WTC11 (cell line): ENCODE results near the gene CRISP1. TPM values are rescaled to one million over a fixed set of nuclear protein-coding genes. Genes with fewer than 3 reads are reported as not detected.

Experiments used
- ATAC-seq: fragments of 200-7000 bp; cut with Tn5 transposase; 2 replicates; pipeline ENCODE4 v1.10.0; 2021; ENCODE audit warnings: mild to moderate bottlenecking, moderate library complexity
- CTCF ChIA-PET: fragments of 300-600 bp; sonication (Branson Sonifier 250); formaldehyde crosslinking; loops from one replicate; lab custom pipeline; 2021; ENCODE audit warnings: antibody characterized with exemption; lab: Charles Lee
- POLR2A ChIA-PET: fragments of 350-600 bp; sonication (Branson Sonifier 250); formaldehyde crosslinking; loops from one replicate; lab custom pipeline; 2021; ENCODE audit warnings: antibody characterized with exemption; lab: Charles Lee
- DNase-seq: peaks from one replicate; pipeline ENCODE4 v3.0.0; 2021; ENCODE audit warnings: low spot score
- H3K27ac Mint-ChIP-seq: 2 replicates; pipeline ENCODE4 v1.8.0; 2021; ENCODE audit warnings: mixed read lengths
- H3K27me3 Mint-ChIP-seq: 2 replicates; pipeline ENCODE4 v1.8.0; 2021; ENCODE audit warnings: low read depth, mild to moderate bottlenecking, moderate library complexity, mixed read lengths
- H3K36me3 Mint-ChIP-seq: 2 replicates; pipeline ENCODE4 v1.8.0; 2021; ENCODE audit warnings: mixed read lengths
- H3K4me1 Mint-ChIP-seq: 2 replicates; pipeline ENCODE4 v1.8.0; 2022; ENCODE audit warnings: mixed read lengths
- H3K4me3 Mint-ChIP-seq: 2 replicates; pipeline ENCODE4 v1.8.0; 2021; ENCODE audit warnings: mild to moderate bottlenecking, moderate library complexity, mixed read lengths
- H3K9me3 Mint-ChIP-seq: 2 replicates; pipeline ENCODE4 v1.8.0; 2021; ENCODE audit warnings: mixed read lengths
- ATF1 ChIP-seq: sonication (generic); formaldehyde crosslinking; IDR thresholded peaks from 2 replicates; pipeline ENCODE4 v1.8.1; 2023; ENCODE audit warnings: mild to moderate bottlenecking, moderate library complexity, missing genetic modification reagents
- ATF6 ChIP-seq: sonication (generic); formaldehyde crosslinking; IDR thresholded peaks from 2 replicates; pipeline ENCODE4 v1.8.1; 2023; ENCODE audit warnings: mild to moderate bottlenecking, missing genetic modification reagents
- CBFB ChIP-seq: sonication (generic); formaldehyde crosslinking; IDR thresholded peaks from 2 replicates; pipeline ENCODE4 v1.8.1; 2022; ENCODE audit warnings: mild to moderate bottlenecking, low read depth, missing genetic modification reagents
- E2F4 ChIP-seq: sonication (generic); formaldehyde crosslinking; IDR thresholded peaks from 2 replicates; pipeline ENCODE4 v1.8.1; 2022; ENCODE audit warnings: low read depth, mild to moderate bottlenecking, moderate library complexity, missing genetic modification reagents, borderline replicate concordance
- ELF4 ChIP-seq: sonication (generic); formaldehyde crosslinking; IDR thresholded peaks from 2 replicates; pipeline ENCODE4 v1.8.1; 2022; ENCODE audit warnings: low read depth, mild to moderate bottlenecking, moderate library complexity, missing genetic modification reagents
- ETV6 ChIP-seq: sonication (generic); formaldehyde crosslinking; IDR thresholded peaks from 2 replicates; pipeline ENCODE4 v1.8.1; 2022; ENCODE audit warnings: mild to moderate bottlenecking, missing genetic modification reagents
- FOXJ3 ChIP-seq: sonication (generic); formaldehyde crosslinking; IDR thresholded peaks from 2 replicates; pipeline ENCODE4 v1.9.0; 2021; ENCODE audit warnings: missing genetic modification reagents, mild to moderate bottlenecking, borderline replicate concordance
- FOXP1 ChIP-seq: sonication (generic); formaldehyde crosslinking; IDR thresholded peaks from 2 replicates; pipeline ENCODE4 v1.8.0; 2022; ENCODE audit warnings: missing genetic modification reagents, mild to moderate bottlenecking, moderate library complexity, borderline replicate concordance
- FOXP4 ChIP-seq: sonication (generic); formaldehyde crosslinking; IDR thresholded peaks from 2 replicates; pipeline ENCODE4 v1.8.0; 2022; ENCODE audit warnings: mild to moderate bottlenecking, missing genetic modification reagents
- HMGA2 ChIP-seq: fragments of 250-450 bp; sonication (Bioruptor Pico); IDR thresholded peaks from 2 replicates; pipeline ENCODE4 v1.4.0; 2021; ENCODE audit warnings: mild to moderate bottlenecking, moderate library complexity
- MAX ChIP-seq: sonication (generic); formaldehyde crosslinking; IDR thresholded peaks from 2 replicates; pipeline ENCODE4 v1.8.0; 2022; ENCODE audit warnings: mild to moderate bottlenecking, missing genetic modification reagents
- MYBL2 ChIP-seq: sonication (generic); formaldehyde crosslinking; IDR thresholded peaks from 2 replicates; pipeline ENCODE4 v1.8.1; 2023; ENCODE audit warnings: mild to moderate bottlenecking, moderate library complexity, missing genetic modification reagents
- NR1H2 ChIP-seq: sonication (generic); formaldehyde crosslinking; IDR thresholded peaks from 2 replicates; pipeline ENCODE4 v1.9.0; 2021; ENCODE audit warnings: mild to moderate bottlenecking, moderate library complexity, missing genetic modification reagents
- OVOL2 ChIP-seq: fragments of 250-450 bp; sonication (Bioruptor Pico); IDR thresholded peaks from 2 replicates; pipeline ENCODE4 v1.9.0; 2021; ENCODE audit warnings: mild to moderate bottlenecking, borderline replicate concordance
- PRDM15 ChIP-seq: sonication (generic); formaldehyde crosslinking; IDR thresholded peaks from 2 replicates; pipeline ENCODE4 v1.8.0; 2022; ENCODE audit warnings: missing genetic modification reagents
- RELA ChIP-seq: sonication (generic); formaldehyde crosslinking; IDR thresholded peaks from 2 replicates; pipeline ENCODE4 v1.8.1; 2022; ENCODE audit warnings: missing genetic modification reagents, mild to moderate bottlenecking, borderline replicate concordance
- SMAD4 ChIP-seq: sonication (generic); formaldehyde crosslinking; IDR thresholded peaks from 2 replicates; pipeline ENCODE4 v1.8.0; 2022; ENCODE audit warnings: mild to moderate bottlenecking, missing genetic modification reagents
- SOX15 ChIP-seq: fragments of 250-450 bp; sonication (Bioruptor Pico); IDR thresholded peaks from 2 replicates; pipeline ENCODE4 v1.9.0; 2021; ENCODE audit warnings: mild to moderate bottlenecking
- TEAD1 ChIP-seq: sonication (generic); formaldehyde crosslinking; IDR thresholded peaks from 2 replicates; pipeline ENCODE4 v1.8.0; 2022; ENCODE audit warnings: mild to moderate bottlenecking, missing genetic modification reagents
- TEAD4 ChIP-seq: sonication (generic); formaldehyde crosslinking; IDR thresholded peaks from 2 replicates; pipeline ENCODE4 v1.8.0; 2022; ENCODE audit warnings: mild to moderate bottlenecking, missing genetic modification reagents
- USF1 ChIP-seq: sonication (generic); formaldehyde crosslinking; IDR thresholded peaks from 2 replicates; pipeline ENCODE4 v1.8.0; 2022; ENCODE audit warnings: mild to moderate bottlenecking, missing genetic modification reagents
- ZNF121 ChIP-seq: sonication (generic); formaldehyde crosslinking; IDR thresholded peaks from 2 replicates; pipeline ENCODE4 v1.8.0; 2023; ENCODE audit warnings: missing genetic modification reagents
- total RNA-seq: library from RNA; stranded (reverse); gene quantifications from 3 replicates; pipeline ENCODE4 v1.2.3, GENCODE V29; 2021

Gene CRISP1
- total RNA-seq, 1 experiment from 2014 or later = not detected

- TF ChIP-seq OVOL2 (no peak), FOXP4 (CRISPR knock-in tag) (no peak), NR1H2 (CRISPR knock-in tag) (no peak), ATF1 (CRISPR knock-in tag) (no peak), MYBL2 (CRISPR knock-in tag) (no peak), SMAD4 (CRISPR knock-in tag) (no peak), USF1 (CRISPR knock-in tag) (no peak), MAX (CRISPR knock-in tag) (no peak), FOXP1 (CRISPR knock-in tag) (no peak), ZNF121 (CRISPR knock-in tag) (no peak), HMGA2 (CRISPR knock-in tag) (no peak), ELF4 (CRISPR knock-in tag) (no peak), TEAD4 (CRISPR knock-in tag) (no peak), ATF6 (CRISPR knock-in tag) (no peak), E2F4 (CRISPR knock-in tag) (no peak)
- H3K27me3 Mint-ChIP-seq = no peaks in the 10 kb centered on the region
- ChIA-PET POLR2A (no interaction called here), CTCF (no interaction called here)
- H3K4me1 Mint-ChIP-seq = no peaks in the 10 kb centered on the region
- 0 out of 2 replicates have a peak, but pooled peaks cover 5% of the 10 kb centered on the region for H3K36me3 Mint-ChIP-seq
- no peak for DNase-seq
- no peak overlapping the region for H3K27ac Mint-ChIP-seq
- H3K9me3 Mint-ChIP-seq = peaks cover 26% of the 10 kb centered on the region
- H3K4me3 Mint-ChIP-seq = no peak overlapping the region
- ATAC-seq = no peak
Observed at GRCh38 chr6:49805246-49805645, 61.1 kb downstream of the CRISP1 start.

GRCh38 chr6:49801525-49801924 is 64.8 kb downstream of the CRISP1 start:
- Mint-ChIP-seq H3K27me3 (no peaks in the 10 kb centered on the region), H3K4me3 (no peak overlapping the region), H3K27ac (no peak overlapping the region), H3K9me3 (0 out of 2 replicates have a peak, but pooled peaks cover under 1% of the 10 kb centered on the region), H3K36me3 (no peaks in the 10 kb centered on the region), H3K4me1 (no peaks in the 10 kb centered on the region)
- ChIA-PET CTCF (no interaction called here), POLR2A (no interaction called here)
- no peak for ATAC-seq
- TF ChIP-seq TEAD1 (no peak), FOXJ3 (no peak), RELA (CRISPR knock-in tag) (no peak), ETV6 (CRISPR knock-in tag) (no peak), PRDM15 (no peak), CBFB (CRISPR knock-in tag) (no peak), SOX15 (no peak)
- no peak for DNase-seq
